ENCODE data around the gene GTSE1.

GRCh38 chr22:46329616-46330015 lies 32.9 kb downstream of the GTSE1 start:
- no peak for TF ChIP-seq POLR2A (IDR thresholded peaks at IDR 0.05; ENCODE audit: low read depth, low read length)
- TF ChIP-seq POLR2AphosphoS5 (IDR thresholded peaks at IDR 0.05; ENCODE audit: low read depth, low read length), result no peak
